Measurements from ENCODE around the gene NEK9.

DNA sequence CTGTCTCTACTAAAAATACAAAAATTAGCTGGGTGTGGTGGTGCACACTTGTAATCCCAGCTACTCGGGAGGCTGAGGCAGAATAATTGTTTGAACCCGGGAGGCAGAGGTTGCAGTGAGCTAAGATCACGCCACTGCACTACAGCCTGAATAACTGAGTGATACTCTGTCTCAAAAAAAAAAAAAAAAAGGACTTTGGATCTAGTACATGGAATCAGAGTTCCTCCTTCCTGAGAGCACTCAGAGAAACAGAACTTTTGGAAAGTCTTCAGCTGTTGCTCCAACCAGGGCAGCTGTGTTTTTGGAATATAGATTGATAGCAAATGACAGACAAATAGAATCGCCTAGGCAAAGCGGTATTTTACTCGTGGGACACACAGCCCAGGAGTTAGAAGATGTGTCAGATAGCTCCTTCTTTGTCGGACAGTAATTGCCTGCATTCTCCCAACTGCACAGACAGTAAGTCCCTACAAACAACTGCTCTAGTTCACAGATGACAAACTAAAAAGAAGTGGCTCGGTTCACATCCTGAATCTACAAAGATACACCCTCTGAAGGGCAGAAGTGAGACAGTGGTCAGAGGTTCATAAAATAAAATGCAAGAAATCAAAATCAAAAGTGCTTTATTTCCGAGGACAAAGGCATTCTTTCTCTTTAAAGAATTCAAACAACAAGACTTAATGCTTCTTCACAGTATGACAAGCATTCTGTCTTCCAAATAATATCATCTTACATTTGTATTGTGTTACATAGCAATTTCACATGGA is 17.1 kb upstream of the NEK9 start:
- TF ChIP-seq, protein P1, sequence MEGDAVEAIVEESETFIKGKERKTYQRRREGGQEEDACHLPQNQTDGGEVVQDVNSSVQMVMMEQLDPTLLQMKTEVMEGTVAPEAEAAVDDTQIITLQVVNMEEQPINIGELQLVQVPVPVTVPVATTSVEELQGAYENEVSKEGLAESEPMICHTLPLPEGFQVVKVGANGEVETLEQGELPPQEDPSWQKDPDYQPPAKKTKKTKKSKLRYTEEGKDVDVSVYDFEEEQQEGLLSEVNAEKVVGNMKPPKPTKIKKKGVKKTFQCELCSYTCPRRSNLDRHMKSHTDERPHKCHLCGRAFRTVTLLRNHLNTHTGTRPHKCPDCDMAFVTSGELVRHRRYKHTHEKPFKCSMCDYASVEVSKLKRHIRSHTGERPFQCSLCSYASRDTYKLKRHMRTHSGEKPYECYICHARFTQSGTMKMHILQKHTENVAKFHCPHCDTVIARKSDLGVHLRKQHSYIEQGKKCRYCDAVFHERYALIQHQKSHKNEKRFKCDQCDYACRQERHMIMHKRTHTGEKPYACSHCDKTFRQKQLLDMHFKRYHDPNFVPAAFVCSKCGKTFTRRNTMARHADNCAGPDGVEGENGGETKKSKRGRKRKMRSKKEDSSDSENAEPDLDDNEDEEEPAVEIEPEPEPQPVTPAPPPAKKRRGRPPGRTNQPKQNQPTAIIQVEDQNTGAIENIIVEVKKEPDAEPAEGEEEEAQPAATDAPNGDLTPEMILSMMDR (IDR thresholded peaks at IDR 0.05) = no peak
- TF ChIP-seq POLR2A (IDR thresholded peaks at IDR 0.05) (no peak), POLR2AphosphoS5 (IDR thresholded peaks at IDR 0.05) (no peak), EP300 (IDR thresholded peaks at IDR 0.05) (no peak)

Measured in upper lobe of left lung (tissue), 4 donors.